HG03432 (cell line): ENCODE measurements around the gene ZMYM1.
A peak's percentile ranks its signal among the peaks of the same experiment; 100 is the strongest.
"Not testable (repeated sequence)": the region's sequence is repeated elsewhere in the genome, so short reads cannot be mapped to it uniquely, and the experiment has no call there.

Experiments used
- ATAC-seq: cut with Tn5 transposase; IDR thresholded peaks from one replicate; pipeline ENCODE4 v1.9.1; 2021; ENCODE audit warnings: mild to moderate bottlenecking, moderate library complexity; ENCODE audit not compliant: unreplicated experiment

Gene ZMYM1

GRCh38 chr1:35079003-35079930 lies at the start of gene ZMYM1:
Gene ZMYM1 (plus strand): TSS chr1:35079385. CDS start chr1:35093988, 14,603 bp downstream.
- ATAC-seq = peak; percentile 95

GRCh38 chr1:35029761-35030160 lies 49.4 kb upstream of the ZMYM1 start:
- no peak for ATAC-seq

GRCh38 chr1:35030338-35030737 lies 48.8 kb upstream of the ZMYM1 start:
- ATAC-seq = no peak

GRCh38 chr1:35030756-35031446 lies 48.3 kb upstream of the ZMYM1 start:
- no peak for ATAC-seq

- no peak for ATAC-seq
Observed at GRCh38 chr1:35032384-35032739, 46.8 kb upstream of the ZMYM1 start.

GRCh38 chr1:35033346-35033745 lies 45.8 kb upstream of the ZMYM1 start:
- no peak for ATAC-seq

GRCh38 chr1:35036621-35037020 lies 42.6 kb upstream of the ZMYM1 start:
- ATAC-seq = no peak

GRCh38 chr1:35037206-35037605 lies 42.0 kb upstream of the ZMYM1 start:
- no peak for ATAC-seq

GRCh38 chr1:35038723-35039122 lies 40.5 kb upstream of the ZMYM1 start:
- ATAC-seq = no peak

- ATAC-seq = no peak
Observed at GRCh38 chr1:35043498-35043897, 35.7 kb upstream of the ZMYM1 start.

GRCh38 chr1:35044431-35044830 lies 34.8 kb upstream of the ZMYM1 start:
- ATAC-seq = no peak

- ATAC-seq = no peak
Observed at GRCh38 chr1:35046730-35047129, 32.5 kb upstream of the ZMYM1 start.

GRCh38 chr1:35047188-35047858 lies 31.9 kb upstream of the ZMYM1 start:
- no peak for ATAC-seq

- ATAC-seq = no peak
Observed at GRCh38 chr1:35049116-35049515, 30.1 kb upstream of the ZMYM1 start.

- ATAC-seq = no peak
Observed at GRCh38 chr1:35053433-35053832, 25.8 kb upstream of the ZMYM1 start.

GRCh38 chr1:35054282-35054681 lies 24.9 kb upstream of the ZMYM1 start:
- not testable (repeated sequence) for ATAC-seq

- not testable (repeated sequence) for ATAC-seq
Observed at GRCh38 chr1:35058321-35058720, 20.9 kb upstream of the ZMYM1 start.

GRCh38 chr1:35058988-35059387 lies 20.2 kb upstream of the ZMYM1 start:
- no peak for ATAC-seq

- ATAC-seq = no peak
Observed at GRCh38 chr1:35062518-35063196, 16.5 kb upstream of the ZMYM1 start.

GRCh38 chr1:35064265-35064664 lies 14.9 kb upstream of the ZMYM1 start:
- no peak for ATAC-seq

GRCh38 chr1:35069746-35070145 lies 9.4 kb upstream of the ZMYM1 start:
- no peak for ATAC-seq
